ENCODE data around the gene RNASET2. TPM values are rescaled to one million over a fixed set of nuclear protein-coding genes. Genes with fewer than 3 reads are reported as not detected.
A peak's percentile ranks its signal among the peaks of the same experiment; 100 is the strongest.
"Not testable (repeated sequence)": the region's sequence is repeated elsewhere in the genome, so short reads cannot be mapped to it uniquely, and the experiment has no call there.

RNASET2 gene
- total RNA-seq, 1 experiment from 2014 or later, result 35.6 TPM

DNA sequence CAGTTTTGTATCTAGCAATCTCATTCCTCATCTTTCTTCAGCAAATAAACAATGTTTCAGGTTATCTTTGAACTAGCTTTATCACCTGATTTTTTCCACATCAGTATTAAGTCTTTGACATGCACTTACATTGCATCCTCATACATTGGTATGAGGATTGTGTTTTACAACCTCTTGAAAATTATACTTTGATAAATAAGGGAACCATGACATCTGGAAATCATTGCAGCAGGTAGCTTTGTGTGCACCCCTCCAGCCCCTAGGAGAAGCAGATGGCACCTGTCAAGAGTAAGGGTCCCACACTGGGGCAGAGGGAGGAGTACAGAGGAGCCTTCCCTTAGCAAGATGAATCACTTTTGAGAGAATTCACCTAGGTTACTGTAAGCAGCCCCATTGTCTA, 13.7 kb upstream of the RNASET2 start:
- DNase-seq (ENCODE audit: low spot score), result no peak

DNA sequence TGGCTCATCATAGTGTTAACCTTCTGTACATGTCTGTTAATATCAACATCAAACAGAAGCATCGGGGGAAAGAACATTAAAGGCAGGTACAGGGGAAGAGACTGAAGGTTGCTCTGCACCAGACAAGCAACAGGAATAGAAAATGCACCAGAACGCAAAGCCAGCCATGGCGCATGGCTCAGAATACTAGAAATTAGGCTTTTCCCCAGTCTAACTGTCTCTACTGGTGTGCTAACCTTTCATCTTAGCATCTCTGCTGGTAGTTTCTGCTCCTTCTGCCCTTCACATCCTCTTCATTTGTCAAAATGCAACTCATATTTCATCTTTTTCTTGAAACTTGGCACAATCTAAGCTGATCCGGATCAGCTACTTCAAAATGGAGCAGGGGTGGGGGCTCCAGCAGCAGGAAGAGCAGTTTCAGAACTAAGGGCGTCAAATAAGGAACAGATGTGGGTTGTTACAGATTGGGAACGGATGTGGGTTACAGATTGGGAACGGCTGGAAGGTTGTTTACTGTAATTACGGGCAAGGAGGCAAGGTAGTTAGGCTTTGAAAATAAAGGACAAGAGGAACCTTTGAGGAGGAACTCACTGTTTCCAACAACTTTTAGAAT, 13.1 kb upstream of the RNASET2 start:
- no peak for DNase-seq (ENCODE audit: low spot score)

GRCh38 chr6:166966268-166966667, 9.9 kb upstream of the RNASET2 start:
- no peak for DNase-seq (ENCODE audit: low spot score)

DNA sequence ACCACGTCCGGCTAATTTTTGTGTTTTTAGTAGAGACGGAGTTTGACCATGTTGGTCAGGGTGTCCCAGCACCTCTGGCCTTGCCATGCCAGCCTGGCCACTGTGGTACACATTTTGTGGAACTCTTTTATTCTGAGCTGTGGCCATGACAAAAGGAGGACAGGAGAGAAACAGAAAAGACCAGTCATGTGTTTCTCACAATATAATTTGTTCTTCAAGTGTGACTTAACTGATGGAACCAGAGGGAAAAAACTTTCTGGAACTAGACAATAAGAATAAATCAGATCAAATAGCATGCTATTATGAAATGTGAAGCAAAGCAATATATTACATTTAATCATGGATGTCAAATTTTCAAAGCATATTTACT, 4.2 kb upstream of the RNASET2 start:
- DNase-seq (ENCODE audit: low spot score), result no peak

- no peak for DNase-seq (ENCODE audit: low spot score)
Measured at GRCh38 chr6:166959911-166960608, 3.7 kb upstream of the RNASET2 start.

GRCh38 chr6:166958926-166959861, 2.8 kb upstream of the RNASET2 start:
- DNase-seq (ENCODE audit: low spot score), result peak; percentile 45

DNA sequence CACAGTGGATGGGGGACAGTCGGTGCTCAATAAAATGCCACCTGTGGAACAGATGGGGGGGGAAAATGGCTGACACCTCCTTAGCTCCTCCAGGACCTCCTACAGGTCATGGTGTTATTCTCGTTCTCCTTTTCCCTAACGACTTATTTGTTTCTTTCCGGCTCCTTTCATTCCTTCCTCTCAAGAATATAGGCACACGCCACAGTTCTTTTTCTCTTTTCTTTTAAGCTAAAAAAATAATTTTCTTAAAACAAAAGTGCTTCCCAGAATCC, 1.4 kb upstream of the RNASET2 start:
- no peak for DNase-seq (ENCODE audit: low spot score)

DNA sequence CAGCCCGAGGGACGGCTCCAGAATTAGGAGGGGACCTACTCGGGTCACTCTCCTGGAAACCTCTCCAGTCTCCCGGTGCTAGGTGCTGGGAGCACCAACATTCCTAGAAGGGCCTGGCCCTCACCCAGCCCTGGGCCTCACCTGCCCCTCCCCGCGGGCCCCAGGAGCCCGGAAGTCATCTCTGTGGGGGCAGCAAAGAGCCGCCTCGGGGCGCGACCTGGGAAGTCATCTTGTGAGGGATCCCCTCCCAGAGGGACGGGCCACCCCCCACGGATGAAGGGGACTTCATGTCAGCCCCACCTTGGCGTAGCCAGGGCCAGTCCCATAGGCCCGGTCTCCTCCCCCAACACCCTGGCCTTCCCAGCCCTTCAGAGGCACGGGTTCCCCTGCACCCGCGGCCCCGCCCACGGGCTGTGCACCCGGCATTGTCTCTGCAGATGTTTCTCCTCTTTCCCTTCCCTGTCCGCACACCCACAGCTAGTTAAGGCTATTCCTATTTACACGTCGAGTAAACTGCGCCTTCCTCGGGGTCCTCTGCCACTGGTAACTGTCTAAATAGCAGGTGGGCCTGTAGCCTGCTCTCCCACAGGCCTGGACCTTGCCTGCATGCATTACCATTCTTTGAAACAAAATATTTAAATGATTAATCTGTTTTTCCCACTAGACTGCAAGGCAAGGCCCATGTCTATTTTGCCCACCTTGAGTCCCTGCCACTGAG, 896 bp upstream of the RNASET2 start:
- DNase-seq (ENCODE audit: low spot score), result no peak

DNA sequence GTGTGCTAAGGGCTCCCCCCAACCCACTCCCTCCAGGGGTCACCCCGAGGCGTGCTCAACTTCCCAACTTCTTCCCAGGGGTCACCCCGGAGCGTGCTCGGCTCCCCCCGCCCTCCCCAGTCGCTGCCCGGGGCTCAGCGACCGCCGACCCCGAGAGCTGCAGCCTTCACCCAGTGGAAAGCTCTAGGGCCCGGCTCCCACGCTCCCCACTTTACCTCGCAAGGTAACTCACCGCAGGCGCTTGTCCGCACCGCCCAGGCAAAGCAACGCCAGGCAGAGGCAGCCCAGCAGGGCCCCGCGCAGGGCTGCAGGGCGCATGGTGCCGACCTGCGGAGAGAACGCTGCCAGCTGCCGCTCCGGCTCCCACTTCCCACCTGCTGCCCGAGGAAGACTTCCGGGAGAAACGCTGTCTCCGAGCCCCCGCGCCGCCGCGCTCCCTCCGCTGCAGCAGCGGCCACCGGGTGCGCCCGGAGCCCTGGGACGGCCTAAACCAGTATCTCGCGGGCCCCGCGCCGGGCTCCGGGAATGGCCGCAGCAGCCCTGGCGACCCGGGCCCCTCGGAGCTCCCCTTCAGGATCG, 396 bp downstream of the RNASET2 start:
- DNase-seq (ENCODE audit: low spot score), result peak; percentile 17

- no peak for DNase-seq (ENCODE audit: low spot score)
Measured at GRCh38 chr6:166955121-166955864, 1.1 kb downstream of the RNASET2 start.

- no peak for DNase-seq (ENCODE audit: low spot score)
Measured at GRCh38 chr6:166954118-166954713, 2.1 kb downstream of the RNASET2 start.

GRCh38 chr6:166952567-166953486, 3.5 kb downstream of the RNASET2 start:
- DNase-seq (ENCODE audit: low spot score), result no peak

DNA sequence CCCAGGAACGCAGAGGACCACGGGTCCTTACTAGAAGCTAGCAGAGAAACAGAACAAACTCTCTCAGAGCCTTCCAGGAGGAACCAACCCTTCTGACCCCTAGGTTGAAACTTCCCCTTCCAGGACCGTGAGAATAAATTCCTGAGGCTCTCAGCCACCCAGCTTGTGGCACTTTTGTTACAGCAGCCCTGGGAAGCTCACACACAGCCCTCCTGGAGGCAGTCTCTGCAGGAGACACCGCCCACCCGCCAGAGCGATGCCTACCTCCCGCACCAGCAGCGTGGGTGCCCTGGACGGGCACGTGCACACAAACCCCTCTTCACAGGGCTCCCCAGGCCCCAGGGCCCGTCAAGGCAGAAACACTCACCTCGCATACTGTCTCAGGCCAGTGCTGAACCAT, 4.2 kb downstream of the RNASET2 start:
- no peak for DNase-seq (ENCODE audit: low spot score)

- DNase-seq (ENCODE audit: low spot score), result no peak
Measured at GRCh38 chr6:166951670-166952060, 4.7 kb downstream of the RNASET2 start.

DNA sequence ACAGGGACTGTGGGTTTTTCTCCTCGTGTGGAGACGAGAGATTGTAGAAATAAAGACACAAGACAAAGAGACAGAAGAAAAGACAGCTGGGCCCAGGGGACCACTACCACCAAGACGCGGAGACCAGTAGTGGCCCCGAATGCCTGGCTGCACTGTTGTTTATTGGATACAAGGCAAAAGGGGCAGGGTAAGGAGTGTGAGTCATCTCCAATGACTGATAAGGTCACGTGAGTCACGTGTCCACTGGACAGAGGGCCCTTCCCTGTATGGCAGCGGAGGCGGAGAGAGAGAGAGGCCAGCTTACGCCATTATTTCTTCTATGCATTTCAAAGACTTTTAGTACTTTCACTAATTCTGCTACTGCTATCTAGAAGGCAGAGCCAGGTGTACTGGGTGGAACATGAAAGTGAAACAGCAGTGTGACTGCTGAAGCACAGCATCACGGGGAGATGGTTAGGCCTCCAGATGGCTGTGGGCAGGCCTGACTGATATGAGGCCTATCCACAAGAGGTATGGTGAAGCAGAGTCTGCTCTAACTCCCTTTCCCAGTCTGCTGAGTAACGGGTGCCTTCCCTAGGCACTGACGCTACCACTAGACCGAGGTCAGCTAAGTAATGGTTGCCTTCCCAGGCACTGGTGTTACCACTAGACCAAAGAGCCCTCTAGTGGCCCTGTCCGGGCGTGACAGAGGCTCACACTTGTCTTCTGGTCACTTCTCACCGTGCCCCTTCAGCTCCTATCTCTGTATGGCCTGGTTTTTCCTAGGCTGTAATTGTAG, 5.3 kb downstream of the RNASET2 start:
- DNase-seq (ENCODE audit: low spot score), result peak; percentile 86

DNA sequence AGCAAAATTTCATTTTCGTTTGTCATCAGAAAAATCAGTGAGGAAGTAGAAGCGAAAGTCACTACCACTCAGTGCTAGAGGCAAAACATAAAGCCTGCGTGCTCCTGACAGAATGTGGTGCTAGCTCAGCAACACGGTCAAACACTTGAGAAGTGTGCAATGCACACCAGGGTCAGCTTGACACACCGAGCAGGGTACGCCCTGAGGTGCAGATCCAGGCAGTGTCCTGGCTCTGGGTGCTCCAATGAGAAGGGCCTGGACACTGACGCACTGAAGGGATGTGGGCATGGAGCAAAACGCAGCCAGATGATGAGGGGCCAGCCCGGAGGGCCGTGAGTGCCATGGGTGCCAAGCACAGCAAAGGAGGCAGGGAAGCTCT, 5.9 kb downstream of the RNASET2 start:
- DNase-seq (ENCODE audit: low spot score), result no peak

DNA sequence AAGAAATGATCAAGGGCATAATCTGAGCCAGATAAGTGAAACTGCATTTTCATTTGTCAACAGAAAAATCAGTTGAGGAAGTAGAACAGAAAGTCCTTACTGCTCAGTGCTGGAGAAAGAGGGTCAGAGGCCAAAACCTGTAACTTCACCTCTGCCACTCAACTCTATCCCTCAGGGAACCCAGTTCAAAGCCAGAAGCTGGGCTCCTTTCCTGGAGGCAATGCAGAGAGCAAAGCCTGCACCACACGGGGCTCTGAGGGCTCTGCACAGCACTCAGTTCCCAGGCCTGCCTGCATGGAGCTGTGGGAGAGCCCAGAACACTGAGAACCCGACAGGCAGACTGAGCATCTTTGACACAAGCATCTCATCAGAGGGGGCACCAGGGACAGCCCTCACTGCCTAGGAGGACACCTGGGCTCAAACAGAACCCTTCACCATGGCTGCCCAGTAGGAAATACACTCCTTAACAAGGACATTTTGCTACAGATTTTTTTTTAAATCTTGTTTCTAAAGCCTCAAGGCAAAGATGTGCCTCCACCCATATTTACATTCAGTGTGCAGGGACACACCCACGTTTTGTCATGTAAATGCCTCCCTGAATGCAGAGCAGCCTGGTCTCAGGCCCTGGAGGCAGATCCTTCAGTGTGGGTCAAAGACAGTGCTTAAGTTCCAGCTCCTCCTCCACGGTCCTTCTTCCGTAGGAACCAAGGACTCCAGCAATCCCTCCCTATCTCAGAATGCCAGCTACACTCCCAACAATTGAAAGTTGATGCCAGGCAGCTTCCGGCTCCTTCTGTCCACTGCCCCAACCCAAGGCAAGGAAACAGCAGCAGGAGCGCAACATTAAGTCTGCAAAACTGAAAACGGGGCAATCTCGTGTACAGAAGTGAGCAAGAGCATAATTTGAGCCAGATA, 6.6 kb downstream of the RNASET2 start:
- DNase-seq (ENCODE audit: low spot score), result no peak

DNA sequence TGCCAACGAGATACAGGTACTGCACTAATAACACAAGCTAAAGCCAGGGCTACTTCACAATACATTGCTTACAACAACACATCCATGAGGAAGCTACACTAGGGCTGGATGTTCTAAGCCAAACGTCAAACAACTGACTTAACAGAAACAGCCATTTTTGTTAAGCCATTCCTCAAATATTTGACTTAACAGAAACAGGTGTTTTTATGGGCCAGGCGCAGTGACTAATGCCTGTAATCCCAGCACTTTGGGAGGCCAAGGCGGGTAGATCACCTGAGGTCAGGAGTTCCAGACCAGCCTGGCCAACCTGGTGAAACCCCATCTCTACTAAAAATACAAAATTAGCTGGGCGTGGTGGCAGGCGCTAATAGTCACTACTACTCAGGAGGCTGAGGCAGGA, 7.6 kb downstream of the RNASET2 start:
- DNase-seq (ENCODE audit: low spot score), result not testable (repeated sequence)

All from A172 (cell line).